ENCODE data around the gene DNAJC22. TPM values are rescaled to one million over a fixed set of nuclear protein-coding genes. Genes with fewer than 3 reads are reported as not detected.

DNAJC22 gene
- polyA plus RNA-seq, 1 of the 3 experiments (the other 2 are of a cell fraction) = 4.5 TPM

Other genes starting within 250 kb of the DNAJC22 start
- gene LMBR1L, start 236.0 kb upstream of the DNAJC22 start, polyA plus RNA-seq (2012; rRNA removed) = 43.0 and 61.4 TPM in 2 replicates
- 2,454 and 2,856 TPM in 2 replicates for gene TUBA1B, start 215.5 kb upstream of the DNAJC22 start, polyA plus RNA-seq (2012; rRNA removed)
- gene TUBA1A, start 157.8 kb upstream of the DNAJC22 start, polyA plus RNA-seq (2012; rRNA removed) = 1,427 and 1,906 TPM in 2 replicates
- 3.3 and 4.6 TPM in 2 replicates for gene TUBA1C, start 81.8 kb upstream of the DNAJC22 start, polyA plus RNA-seq (2012; rRNA removed)
- gene PRPH, start 51.7 kb upstream of the DNAJC22 start, polyA plus RNA-seq (2012; rRNA removed) = 1.7 and 1.9 TPM in 2 replicates
- gene TROAP, start 23.6 kb upstream of the DNAJC22 start, polyA plus RNA-seq (2012; rRNA removed) = 15.0 and 26.2 TPM in 2 replicates
- gene C1QL4, start 9.7 kb upstream of the DNAJC22 start, polyA plus RNA-seq (2012; rRNA removed) = 9.8 and 14.6 TPM in 2 replicates
- 72.9 and 90.2 TPM in 2 replicates for gene SPATS2, start 20.6 kb downstream of the DNAJC22 start, polyA plus RNA-seq (2012; rRNA removed)
- gene KCNH3, start 192.1 kb downstream of the DNAJC22 start, polyA plus RNA-seq (2012; rRNA removed) = 3.2 and 3.7 TPM in 2 replicates
- gene MCRS1, start 221.3 kb downstream of the DNAJC22 start, polyA plus RNA-seq (2012; rRNA removed) = 103 and 107 TPM in 2 replicates

Data from SK-N-SH (cell line).